Hematopoietic multipotent progenitor cell (in vitro differentiated cells): ENCODE results near the gene SYT9. TPM values are rescaled to one million over a fixed set of nuclear protein-coding genes. Genes with fewer than 3 reads are reported as not detected.

Source experiments
- DNase-seq, 3 donors: peaks; one replicate each; pipeline ENCODE4 v3.0.0-alpha.2; 2011 to 2015; ENCODE audit warnings: low read depth in 2 of 3, low spot score in 2 of 3
- total RNA-seq: library from RNA; depleted of rRNA; stranded (reverse); fragments of >200 nt; gene quantifications from one replicate; pipeline ENCODE4 v1.2.3, GENCODE V29; 2012

SYT9 gene
- total RNA-seq, 1 donor = under 0.01 TPM

DNA sequence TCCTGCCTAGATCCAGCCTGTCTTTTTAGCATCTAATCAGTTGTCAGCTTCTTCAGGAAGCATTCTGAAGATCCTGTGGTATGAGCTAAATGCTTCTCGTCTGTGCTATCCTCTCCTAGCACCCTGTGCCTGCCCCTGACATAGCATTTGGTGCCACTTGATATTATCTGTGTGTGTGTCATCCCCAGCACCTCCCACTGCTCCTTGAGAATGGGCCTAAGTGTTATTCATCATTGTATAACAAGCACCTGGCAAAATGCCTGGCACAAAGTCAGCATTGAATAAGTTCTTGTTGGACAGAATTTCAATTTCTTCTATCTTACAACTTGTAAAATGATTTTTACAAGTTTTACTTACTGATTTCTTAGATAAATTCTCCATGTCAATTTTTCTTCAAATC lies 205.5 kb downstream of the SYT9 start:
- no peak for DNase-seq

GRCh38 chr11:7462706-7463105 lies 211.0 kb downstream of the SYT9 start:
- DNase-seq = no peak

DNA sequence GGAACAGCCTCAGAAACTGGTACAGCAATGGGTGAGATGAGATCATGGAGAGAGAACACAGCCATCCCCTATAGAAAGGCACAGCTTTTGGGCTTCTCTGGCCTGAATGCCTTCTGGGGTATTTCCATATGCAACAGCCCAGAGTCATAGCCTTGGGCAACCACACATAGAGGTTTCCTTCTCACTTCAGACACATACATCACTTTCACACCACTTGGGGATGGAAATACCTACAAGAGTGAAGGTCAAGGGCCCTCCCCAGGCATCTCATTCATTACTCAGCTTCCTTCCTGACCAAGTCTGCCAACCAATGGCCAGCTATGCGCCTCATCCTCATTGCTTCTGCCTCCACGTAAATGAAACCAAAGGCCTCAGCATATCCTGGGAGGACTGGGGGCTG lies 215.9 kb downstream of the SYT9 start:
- DNase-seq = no peak

GRCh38 chr11:7469351-7469865 lies 217.7 kb downstream of the SYT9 start:
- no peak for DNase-seq

DNA sequence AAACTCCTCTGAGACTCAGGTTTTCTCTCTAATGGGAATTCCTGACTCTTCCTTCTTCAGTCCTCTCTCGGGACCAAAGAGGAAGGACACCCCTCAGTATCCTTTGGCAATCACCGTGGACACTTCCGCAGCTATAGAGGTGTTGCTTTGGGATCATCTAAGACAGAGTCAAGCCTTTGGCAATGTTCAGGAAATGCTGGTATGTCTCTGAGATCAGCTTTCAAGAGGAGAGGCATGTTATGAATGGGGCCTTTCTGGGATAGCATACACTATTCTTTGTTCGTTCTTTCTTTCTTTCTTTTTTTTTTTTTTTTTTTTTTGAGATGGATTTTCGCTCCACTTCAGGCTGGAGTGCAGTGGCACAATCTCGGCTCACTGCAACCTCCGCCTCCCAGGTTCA lies 219.4 kb downstream of the SYT9 start:
- DNase-seq = no peak

DNA sequence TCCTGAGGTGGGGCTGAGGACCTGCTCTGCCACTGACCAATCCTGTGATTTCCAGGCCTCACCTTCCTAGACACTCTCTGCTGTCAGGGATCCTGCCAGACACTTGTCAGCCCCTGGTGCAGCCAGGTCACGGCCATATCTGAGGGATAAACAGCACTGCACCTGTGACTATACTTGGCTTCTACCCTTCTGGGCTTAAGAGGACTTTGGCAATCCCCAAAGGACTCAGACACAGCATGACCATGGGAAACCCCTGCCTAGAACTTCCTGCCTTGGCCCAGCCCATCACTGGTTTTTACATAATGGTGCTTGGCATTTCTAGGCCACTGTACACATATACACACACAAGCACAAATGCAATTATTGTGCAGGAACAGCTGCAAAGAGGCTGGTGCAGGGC lies 222.0 kb downstream of the SYT9 start:
- DNase-seq = no peak

GRCh38 chr11:7480113-7480512 lies 228.4 kb downstream of the SYT9 start:
- no peak for DNase-seq

GRCh38 chr11:7484131-7484530 lies 232.4 kb downstream of the SYT9 start:
- no peak for DNase-seq

DNA sequence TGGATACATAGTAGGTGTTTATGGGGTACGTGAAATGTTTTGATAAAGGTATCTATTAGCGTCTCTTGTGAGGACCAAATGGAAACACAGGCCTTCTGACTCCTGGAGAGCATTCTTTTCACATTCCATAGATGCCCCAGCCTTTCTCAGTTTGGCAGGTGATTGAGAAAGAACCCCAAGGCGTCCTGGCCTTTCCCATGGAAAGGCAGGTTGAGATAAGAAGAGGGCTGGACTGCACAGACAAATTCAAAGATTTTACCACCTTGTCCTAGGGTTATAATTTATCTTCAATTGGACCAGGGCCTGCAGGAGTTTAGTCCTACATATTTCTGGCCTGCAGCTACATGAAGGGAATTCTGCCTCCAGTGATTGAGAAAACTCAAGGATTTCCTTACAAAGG lies 232.9 kb downstream of the SYT9 start:
- DNase-seq = no peak

GRCh38 chr11:7485186-7486097 lies 233.7 kb downstream of the SYT9 start, which contains the start of gene OLFML1:
OLFML1 (plus strand) TSS chr11:7485506; CDS start chr11:7485876, 370 bp downstream.
- no peak for DNase-seq

- DNase-seq = no peak
Observed at GRCh38 chr11:7486098-7486780, 234.5 kb downstream of the SYT9 start.

DNA sequence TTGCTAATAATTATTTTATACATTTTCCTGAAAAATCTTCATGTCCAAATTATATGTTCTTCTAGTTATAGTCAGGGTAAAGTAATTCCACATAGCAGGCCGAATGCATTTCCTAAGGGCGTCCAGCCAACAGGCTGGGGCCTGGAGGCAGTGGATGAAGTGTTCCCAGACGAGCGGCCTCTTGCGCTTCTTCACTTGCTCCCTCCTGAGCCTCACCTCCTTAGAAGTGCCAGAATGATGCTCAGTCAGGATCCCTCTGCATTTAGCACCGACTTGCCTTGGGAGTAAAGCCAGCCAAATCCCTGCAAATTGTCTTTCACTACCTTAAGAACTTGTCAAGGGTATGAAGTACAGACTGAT lies 235.1 kb downstream of the SYT9 start:
- no peak for DNase-seq

DNA sequence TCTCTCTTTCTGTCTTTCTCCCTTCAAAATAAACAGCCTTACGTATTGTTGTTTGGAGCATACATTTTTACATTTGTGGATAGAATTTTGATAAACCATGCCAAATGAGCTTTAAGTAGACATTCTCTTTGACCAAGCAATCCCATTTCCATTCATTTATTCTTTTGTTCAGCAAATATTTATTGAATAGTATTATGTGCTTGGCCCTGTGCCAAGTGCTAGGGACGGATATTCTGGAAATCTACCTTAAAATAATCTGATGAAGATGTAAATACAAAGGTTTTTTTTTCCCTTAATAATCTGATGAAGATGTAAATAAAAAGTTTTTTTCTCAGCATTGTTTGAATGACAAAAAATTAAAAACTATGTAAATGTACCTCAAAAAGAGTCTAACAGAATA lies 235.7 kb downstream of the SYT9 start:
- no peak for DNase-seq

- DNase-seq = no peak
Observed at GRCh38 chr11:7488681-7489080, 237.0 kb downstream of the SYT9 start.

- DNase-seq = no peak
Observed at GRCh38 chr11:7489376-7489775, 237.7 kb downstream of the SYT9 start.

- DNase-seq = no peak
Observed at GRCh38 chr11:7490054-7490453, 238.3 kb downstream of the SYT9 start.

GRCh38 chr11:7490535-7490934 lies 238.8 kb downstream of the SYT9 start:
- no peak for DNase-seq

DNA sequence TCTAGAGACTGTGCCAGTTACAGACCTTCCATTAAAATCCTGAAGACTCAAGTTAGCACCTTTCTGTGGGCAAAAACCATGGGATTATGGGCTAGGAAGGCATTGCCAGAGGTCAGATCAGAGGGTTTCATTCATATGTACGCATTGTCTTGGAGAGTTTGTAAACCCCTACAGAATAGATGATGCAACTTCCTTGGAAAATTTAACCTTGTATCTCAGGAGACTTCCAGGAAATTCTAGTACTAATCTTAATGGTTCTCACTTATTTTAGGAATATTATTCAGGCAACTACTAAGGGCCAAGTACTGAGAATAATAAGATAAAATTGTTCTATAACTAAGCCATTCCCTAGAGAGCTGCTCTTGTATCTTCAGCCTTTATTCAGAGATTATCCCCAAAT lies 240.5 kb downstream of the SYT9 start:
- no peak for DNase-seq

- no peak for DNase-seq
Observed at GRCh38 chr11:7493670-7494069, 242.0 kb downstream of the SYT9 start.

GRCh38 chr11:7494086-7494745 lies 242.5 kb downstream of the SYT9 start:
- no peak for DNase-seq

- DNase-seq = peak in 2 of 3 donors; percentile 34 to 70
Observed at GRCh38 chr11:7495882-7496551, 244.3 kb downstream of the SYT9 start.
